ENCODE results near the gene ERBB4.

ERBB4 gene

DNA sequence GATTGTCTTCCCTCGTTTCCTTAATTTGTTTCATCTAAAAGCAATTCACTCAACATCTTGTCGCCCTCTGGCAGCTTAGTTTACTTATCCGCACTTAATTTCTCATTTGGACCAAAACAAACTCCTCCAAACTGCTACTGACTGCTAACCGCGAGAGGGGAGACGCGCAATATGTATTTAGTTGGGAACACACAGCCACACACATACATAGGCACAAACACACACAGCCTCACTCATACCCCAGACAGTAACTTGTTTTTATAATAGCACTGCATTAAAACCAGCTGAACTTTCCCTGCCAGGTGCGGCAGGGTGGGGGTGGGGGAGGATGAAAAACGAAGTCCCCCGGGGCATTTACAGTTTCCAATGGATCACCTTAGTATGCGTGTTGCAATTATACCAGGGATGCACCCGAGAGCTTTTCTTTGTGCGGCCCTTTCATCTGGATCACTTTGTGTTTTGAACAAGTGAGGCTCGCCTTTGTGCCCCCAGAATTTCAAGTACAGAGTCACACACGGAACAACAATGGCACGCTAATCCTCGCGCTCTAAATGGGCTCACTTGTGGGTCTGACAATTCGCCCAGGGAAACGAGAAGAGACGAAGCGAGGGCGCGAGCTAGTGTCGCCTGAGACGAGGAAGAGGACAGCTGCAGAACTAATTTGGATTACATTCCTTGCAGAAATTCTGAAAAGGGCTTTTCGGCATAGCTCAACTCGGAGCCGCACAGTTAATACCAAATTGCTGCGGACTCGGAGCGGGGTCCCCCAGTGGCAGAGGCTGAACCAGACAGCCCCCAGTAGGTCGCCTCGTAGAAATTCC is 2.4 kb downstream of the ERBB4 start:
- H3K27ac ChIP-seq: no peak overlapping the region
- TF ChIP-seq, protein P1, sequence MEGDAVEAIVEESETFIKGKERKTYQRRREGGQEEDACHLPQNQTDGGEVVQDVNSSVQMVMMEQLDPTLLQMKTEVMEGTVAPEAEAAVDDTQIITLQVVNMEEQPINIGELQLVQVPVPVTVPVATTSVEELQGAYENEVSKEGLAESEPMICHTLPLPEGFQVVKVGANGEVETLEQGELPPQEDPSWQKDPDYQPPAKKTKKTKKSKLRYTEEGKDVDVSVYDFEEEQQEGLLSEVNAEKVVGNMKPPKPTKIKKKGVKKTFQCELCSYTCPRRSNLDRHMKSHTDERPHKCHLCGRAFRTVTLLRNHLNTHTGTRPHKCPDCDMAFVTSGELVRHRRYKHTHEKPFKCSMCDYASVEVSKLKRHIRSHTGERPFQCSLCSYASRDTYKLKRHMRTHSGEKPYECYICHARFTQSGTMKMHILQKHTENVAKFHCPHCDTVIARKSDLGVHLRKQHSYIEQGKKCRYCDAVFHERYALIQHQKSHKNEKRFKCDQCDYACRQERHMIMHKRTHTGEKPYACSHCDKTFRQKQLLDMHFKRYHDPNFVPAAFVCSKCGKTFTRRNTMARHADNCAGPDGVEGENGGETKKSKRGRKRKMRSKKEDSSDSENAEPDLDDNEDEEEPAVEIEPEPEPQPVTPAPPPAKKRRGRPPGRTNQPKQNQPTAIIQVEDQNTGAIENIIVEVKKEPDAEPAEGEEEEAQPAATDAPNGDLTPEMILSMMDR (conservative IDR thresholded peaks at IDR 0.05): no peak

DNA sequence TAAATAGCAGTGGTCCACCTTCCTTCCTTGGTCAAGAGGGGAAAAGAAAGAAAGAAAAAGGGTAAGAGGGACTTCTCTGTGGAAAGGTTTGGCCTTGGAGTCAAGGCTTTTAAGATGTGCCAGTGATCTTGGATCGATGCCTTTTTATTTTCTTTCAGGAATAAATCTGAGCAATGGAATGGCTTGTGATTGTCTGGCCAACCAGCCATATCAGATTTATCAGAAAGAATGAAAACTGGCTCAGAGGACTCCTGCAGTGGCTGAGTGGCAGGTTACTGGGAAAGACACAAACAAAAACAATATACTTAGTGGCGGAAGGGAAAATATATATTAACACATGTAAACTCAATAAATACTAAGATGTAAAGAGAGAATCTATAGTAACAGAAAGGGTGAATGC is 4.3 kb downstream of the ERBB4 start:
- TF ChIP-seq, protein P1 (conservative IDR thresholded peaks at IDR 0.05): no peak
- no peak overlapping the region for H3K27ac ChIP-seq

DNA sequence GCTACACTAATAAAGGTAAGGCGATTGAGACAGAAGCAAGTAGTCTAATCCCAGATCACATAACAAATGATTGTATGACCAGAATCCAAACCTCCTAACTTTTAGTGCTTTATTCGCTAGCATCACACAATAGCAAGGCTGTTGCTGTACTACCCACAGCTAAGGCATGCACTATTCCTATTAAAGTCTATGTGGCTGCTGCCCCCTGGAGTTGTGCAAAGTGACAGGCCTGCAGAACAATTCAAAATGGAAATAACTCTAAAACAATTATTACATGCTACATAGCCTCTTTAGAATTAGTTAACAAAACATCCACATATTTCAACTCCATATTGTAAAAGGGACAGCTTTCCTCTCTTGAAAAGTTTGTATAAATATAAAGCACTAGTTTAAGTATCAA is 6.0 kb downstream of the ERBB4 start:
- TF ChIP-seq, protein P1 (conservative IDR thresholded peaks at IDR 0.05): no peak
- H3K27ac ChIP-seq: no peak overlapping the region

GRCh38 chr2:212532087-212532486 is 6.5 kb downstream of the ERBB4 start:
- TF ChIP-seq, protein P1 (conservative IDR thresholded peaks at IDR 0.05): no peak
- H3K27ac ChIP-seq: no peak overlapping the region

DNA sequence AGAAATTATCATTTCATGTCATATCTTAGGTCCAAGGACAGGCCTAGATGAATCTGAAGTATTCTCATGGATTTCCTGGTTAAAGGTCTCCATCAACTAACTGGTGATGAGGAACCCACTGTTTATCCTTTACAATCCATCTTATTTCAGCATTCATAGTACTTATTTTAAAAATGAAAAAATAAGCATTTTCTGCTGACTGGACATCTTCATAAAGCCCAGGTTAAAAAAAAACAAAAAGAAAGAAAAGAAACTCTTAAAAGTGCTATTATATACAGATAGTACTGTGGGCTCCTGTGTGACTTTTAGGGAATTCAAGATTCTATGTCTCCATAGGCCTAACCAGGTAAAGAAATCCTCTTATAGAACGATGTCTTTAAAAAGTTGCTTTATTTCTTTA is 7.1 kb downstream of the ERBB4 start:
- TF ChIP-seq, protein P1 (conservative IDR thresholded peaks at IDR 0.05): no peak
- no peak overlapping the region for H3K27ac ChIP-seq

GRCh38 chr2:212530991-212531390 is 7.6 kb downstream of the ERBB4 start:
- TF ChIP-seq, protein P1 (conservative IDR thresholded peaks at IDR 0.05): no peak

DNA sequence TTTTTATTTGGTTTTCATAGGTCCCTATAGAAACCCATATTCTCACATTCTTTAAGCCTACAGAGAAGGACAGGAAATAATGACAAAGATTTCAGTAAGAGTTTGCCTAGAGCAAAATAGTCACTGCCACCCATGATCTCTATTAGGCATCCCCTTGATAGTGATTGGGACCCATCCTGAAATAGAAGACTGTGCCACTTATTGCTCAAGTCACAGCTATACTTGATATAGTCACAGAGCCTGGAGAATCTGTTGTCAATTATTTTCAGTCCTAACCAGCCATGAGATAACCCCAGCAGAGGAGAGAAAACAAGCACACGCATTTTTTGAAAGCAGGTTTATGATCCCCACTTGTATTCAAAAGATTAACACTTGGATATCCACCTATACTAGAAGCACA is 8.2 kb downstream of the ERBB4 start:
- TF ChIP-seq, protein P1 (conservative IDR thresholded peaks at IDR 0.05): no peak
- H3K27ac ChIP-seq: no peak overlapping the region

More at GRCh38 chr2:212530991-212531390, 7.6 kb downstream of the ERBB4 start:
- no peak overlapping the region for H3K27ac ChIP-seq

Measured in VCaP (cell line).